Measurements from ENCODE around the gene SLC7A4.

SLC7A4 gene

GRCh38 chr22:20994128-20994901, 38.0 kb downstream of the SLC7A4 start:
- Mint-ChIP-seq H3K36me3 (ENCODE audit: low read depth) (peaks cover 2% of the 10 kb centered on the region), H3K4me3 (no peak overlapping the region), H3K27me3 (ENCODE audit: low read depth) (no peaks in the 10 kb centered on the region), H3K4me1 (ENCODE audit: low read depth) (peaks cover 4% of the 10 kb centered on the region), H3K9me3 (no peaks in the 10 kb centered on the region), H3K27ac (no peak overlapping the region)

- no peak overlapping the region for H3K4me3 Mint-ChIP-seq
- peaks cover 2% of the 10 kb centered on the region for H3K36me3 Mint-ChIP-seq (ENCODE audit: low read depth)
- H3K27ac Mint-ChIP-seq = no peak overlapping the region
- no peaks in the 10 kb centered on the region for H3K9me3 Mint-ChIP-seq
- H3K27me3 Mint-ChIP-seq (ENCODE audit: low read depth) = no peaks in the 10 kb centered on the region
- peaks cover 4% of the 10 kb centered on the region for H3K4me1 Mint-ChIP-seq (ENCODE audit: low read depth)
These were observed 38.8 kb downstream of the SLC7A4 start for GRCh38 chr22:20993304-20994127.

DNA sequence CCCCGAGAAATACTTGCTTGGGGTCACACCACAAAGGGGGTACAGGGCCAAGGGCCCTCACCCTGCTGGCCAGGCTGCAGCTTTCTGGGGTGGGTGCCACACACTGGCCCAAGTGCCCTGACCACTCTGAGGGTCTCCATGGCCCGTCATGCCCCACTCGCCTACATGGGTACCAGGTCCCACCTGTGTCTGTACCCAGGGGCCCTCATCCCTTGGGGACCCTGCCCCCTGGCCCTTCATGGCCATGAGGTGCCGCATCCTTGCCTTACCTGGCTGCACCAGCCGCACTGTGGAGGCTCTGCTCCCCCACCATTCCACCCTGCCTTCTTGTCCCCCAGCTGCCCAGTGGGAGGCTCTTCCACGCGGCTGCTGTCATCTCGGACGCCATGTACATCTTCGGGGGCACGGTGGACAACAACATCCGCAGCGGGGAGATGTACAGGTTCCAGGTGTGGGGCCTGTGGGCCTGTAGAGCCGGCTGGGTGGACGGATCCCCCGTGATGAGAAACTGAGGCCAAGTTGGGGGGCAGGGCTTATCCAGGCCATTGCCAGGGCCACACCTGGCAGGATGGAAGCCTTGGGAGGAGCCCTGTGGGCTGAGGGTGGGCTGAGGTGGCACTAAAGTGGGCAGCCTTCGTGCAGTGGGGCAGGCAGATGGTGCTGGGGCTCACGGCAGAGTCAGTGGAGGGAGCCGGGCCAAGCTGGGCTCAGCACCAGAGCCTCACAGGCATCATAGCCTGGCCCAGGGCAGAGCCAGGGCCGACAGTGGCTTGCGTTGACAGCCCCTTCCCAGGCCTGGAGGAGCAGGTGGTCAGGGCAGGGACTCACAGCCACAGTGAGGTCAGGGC, 39.7 kb downstream of the SLC7A4 start:
- Mint-ChIP-seq H3K27ac (no peak overlapping the region), H3K27me3 (ENCODE audit: low read depth) (no peaks in the 10 kb centered on the region), H3K9me3 (no peaks in the 10 kb centered on the region), H3K4me1 (ENCODE audit: low read depth) (peaks cover 2% of the 10 kb centered on the region), H3K4me3 (no peak overlapping the region), H3K36me3 (ENCODE audit: low read depth) (peaks cover 3% of the 10 kb centered on the region)

GRCh38 chr22:20992056-20992442, 40.3 kb downstream of the SLC7A4 start:
- no peak overlapping the region for H3K27ac Mint-ChIP-seq
- peaks cover 2% of the 10 kb centered on the region for H3K4me1 Mint-ChIP-seq (ENCODE audit: low read depth)
- H3K9me3 Mint-ChIP-seq = no peaks in the 10 kb centered on the region
- H3K4me3 Mint-ChIP-seq = no peak overlapping the region
- peaks cover 3% of the 10 kb centered on the region for H3K36me3 Mint-ChIP-seq (ENCODE audit: low read depth)
- H3K27me3 Mint-ChIP-seq (ENCODE audit: low read depth) = no peaks in the 10 kb centered on the region

DNA sequence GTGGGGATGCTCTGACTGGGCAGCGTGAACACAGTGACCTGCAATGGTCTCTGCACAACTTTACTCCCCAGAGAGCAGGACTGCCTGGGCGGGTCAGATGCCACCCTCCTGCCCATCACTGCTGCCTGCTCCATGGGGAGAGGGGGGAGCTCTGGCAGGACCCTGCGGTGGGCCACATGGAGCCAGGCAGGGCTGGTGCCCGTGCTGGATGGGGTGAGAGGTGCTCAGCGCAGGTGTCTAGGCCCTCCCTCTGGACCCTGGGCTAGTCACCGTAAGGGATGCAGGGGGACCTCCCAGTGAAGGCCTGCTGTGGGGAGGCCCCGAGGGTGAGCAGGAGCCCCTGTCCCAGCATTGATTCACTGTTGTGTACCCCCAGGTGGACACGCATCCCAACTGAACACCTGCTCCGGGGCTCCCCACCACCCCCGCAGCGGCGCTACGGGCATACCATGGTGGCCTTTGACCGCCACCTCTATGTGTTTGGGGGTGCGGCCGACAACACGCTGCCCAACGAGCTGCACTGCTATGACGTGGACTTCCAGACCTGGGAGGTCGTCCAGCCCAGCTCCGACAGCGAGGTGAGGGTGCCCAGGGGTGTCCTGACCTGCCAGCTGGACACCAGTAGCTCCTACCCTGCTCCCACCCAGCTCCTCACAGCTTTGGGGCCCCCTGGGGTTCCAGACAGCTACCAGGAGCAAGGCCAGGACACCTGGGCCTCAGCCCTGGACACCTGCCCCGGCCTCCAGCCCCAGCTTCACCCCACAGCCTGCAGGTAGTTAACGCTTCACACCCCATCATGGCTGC, 40.9 kb downstream of the SLC7A4 start:
- Mint-ChIP-seq H3K27ac (no peak overlapping the region), H3K9me3 (no peaks in the 10 kb centered on the region), H3K27me3 (ENCODE audit: low read depth) (no peaks in the 10 kb centered on the region), H3K36me3 (ENCODE audit: low read depth) (peaks cover 6% of the 10 kb centered on the region), H3K4me1 (ENCODE audit: low read depth) (peaks cover 2% of the 10 kb centered on the region), H3K4me3 (no peak overlapping the region)

- H3K27me3 Mint-ChIP-seq (ENCODE audit: low read depth) = no peaks in the 10 kb centered on the region
- no peaks in the 10 kb centered on the region for H3K9me3 Mint-ChIP-seq
- H3K4me1 Mint-ChIP-seq (ENCODE audit: low read depth) = peaks cover 2% of the 10 kb centered on the region
- no peak overlapping the region for H3K27ac Mint-ChIP-seq
- peaks cover 8% of the 10 kb centered on the region for H3K36me3 Mint-ChIP-seq (ENCODE audit: low read depth)
- H3K4me3 Mint-ChIP-seq = no peak overlapping the region
These were observed 41.9 kb downstream of the SLC7A4 start for GRCh38 chr22:20990184-20991180.

DNA sequence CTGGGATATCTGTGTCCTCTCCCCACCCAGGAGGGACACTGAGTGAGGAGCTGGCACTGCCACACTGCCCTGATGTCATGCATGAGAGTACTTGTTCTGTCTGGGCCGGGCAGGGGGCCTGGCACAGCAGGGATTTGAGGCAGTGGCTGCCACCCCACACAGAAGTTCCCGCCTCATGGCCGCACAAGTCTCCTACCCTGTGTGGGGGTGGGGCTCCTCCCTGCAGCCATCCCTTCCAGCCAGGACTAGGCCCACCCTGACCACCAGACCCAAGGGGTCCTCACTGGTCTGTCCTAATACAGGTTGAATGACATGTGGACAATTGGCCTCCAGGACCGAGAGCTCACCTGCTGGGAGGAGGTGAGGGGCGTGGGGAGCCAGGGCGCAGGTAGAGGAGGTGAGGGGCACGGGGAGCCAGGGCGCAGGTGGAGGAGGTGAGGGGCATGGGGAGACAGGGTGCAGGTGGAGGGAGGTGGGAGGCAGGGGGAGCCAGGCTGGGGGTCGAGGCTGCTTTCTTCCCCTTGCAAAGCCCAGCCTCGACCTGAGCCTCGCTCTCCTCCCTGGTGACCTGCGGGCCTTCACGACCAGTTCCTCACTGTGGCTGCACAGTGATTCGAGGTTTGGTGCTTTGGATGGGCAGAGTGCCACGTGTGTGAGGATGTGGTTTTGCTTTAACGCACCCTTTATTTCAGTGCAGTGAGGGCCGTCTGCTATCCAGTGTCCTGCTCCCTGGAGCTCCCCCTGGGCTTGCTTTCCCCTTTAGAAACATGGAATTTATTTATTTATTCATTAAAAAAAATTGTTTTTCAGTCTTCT, 42.8 kb downstream of the SLC7A4 start:
- H3K9me3 Mint-ChIP-seq = no peaks in the 10 kb centered on the region
- peaks cover 8% of the 10 kb centered on the region for H3K36me3 Mint-ChIP-seq (ENCODE audit: low read depth)
- H3K27me3 Mint-ChIP-seq (ENCODE audit: low read depth) = no peaks in the 10 kb centered on the region
- H3K4me1 Mint-ChIP-seq (ENCODE audit: low read depth) = peaks cover 2% of the 10 kb centered on the region
- no peak overlapping the region for H3K27ac Mint-ChIP-seq
- H3K4me3 Mint-ChIP-seq = no peak overlapping the region

GRCh38 chr22:20988573-20989322, 43.6 kb downstream of the SLC7A4 start:
- no peak overlapping the region for H3K4me3 Mint-ChIP-seq
- H3K36me3 Mint-ChIP-seq (ENCODE audit: low read depth) = peaks cover 10% of the 10 kb centered on the region
- H3K9me3 Mint-ChIP-seq = no peaks in the 10 kb centered on the region
- H3K27me3 Mint-ChIP-seq (ENCODE audit: low read depth) = no peaks in the 10 kb centered on the region
- no peak overlapping the region for H3K27ac Mint-ChIP-seq
- peaks cover 6% of the 10 kb centered on the region for H3K4me1 Mint-ChIP-seq (ENCODE audit: low read depth)

DNA sequence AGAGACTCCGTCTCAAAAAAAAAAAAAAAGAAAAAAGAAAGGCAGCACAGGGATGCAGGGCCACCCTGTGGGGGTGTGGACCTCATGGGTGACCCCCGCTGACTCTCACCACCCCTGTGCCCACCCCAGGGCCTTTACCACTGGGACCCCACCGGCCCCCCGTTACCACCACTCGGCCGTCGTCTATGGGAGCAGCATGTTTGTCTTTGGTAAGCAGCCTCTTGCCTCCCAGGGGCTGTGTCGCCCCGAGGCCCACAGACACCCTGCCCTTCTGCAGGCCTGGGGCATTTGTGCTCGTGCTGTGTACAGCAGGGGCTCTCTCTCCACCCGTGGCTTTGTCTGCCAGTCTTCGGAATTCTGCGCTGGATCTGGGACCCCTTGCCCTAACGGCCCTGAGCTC, 45.0 kb downstream of the SLC7A4 start:
- Mint-ChIP-seq H3K27me3 (ENCODE audit: low read depth) (no peaks in the 10 kb centered on the region), H3K4me1 (ENCODE audit: low read depth) (peaks cover 14% of the 10 kb centered on the region), H3K36me3 (ENCODE audit: low read depth) (peaks cover 10% of the 10 kb centered on the region), H3K9me3 (no peaks in the 10 kb centered on the region), H3K27ac (no peak overlapping the region), H3K4me3 (no peak overlapping the region)

- Mint-ChIP-seq H3K4me1 (ENCODE audit: low read depth) (peaks cover 18% of the 10 kb centered on the region), H3K36me3 (ENCODE audit: low read depth) (peaks cover 10% of the 10 kb centered on the region), H3K27me3 (ENCODE audit: low read depth) (no peaks in the 10 kb centered on the region), H3K4me3 (no peak overlapping the region), H3K27ac (no peak overlapping the region), H3K9me3 (no peaks in the 10 kb centered on the region)
These were observed 46.0 kb downstream of the SLC7A4 start for GRCh38 chr22:20986365-20986764.

GRCh38 chr22:20985720-20986119, 46.6 kb downstream of the SLC7A4 start:
- Mint-ChIP-seq H3K27ac (no peak overlapping the region), H3K4me3 (no peak overlapping the region), H3K36me3 (ENCODE audit: low read depth) (peaks cover 10% of the 10 kb centered on the region), H3K9me3 (no peaks in the 10 kb centered on the region), H3K27me3 (ENCODE audit: low read depth) (no peaks in the 10 kb centered on the region), H3K4me1 (ENCODE audit: low read depth) (peaks cover 22% of the 10 kb centered on the region)
